Nephron (organoid): ENCODE measurements around the gene SIX1.

Source experiments
- H3K27ac Mint-ChIP-seq, 3 experiments: 2 replicates each; pipeline ENCODE4 v1.8.0; 2020; ENCODE audit warnings: mixed read lengths in 3 of 3, mild to moderate bottlenecking in 2 of 3, moderate library complexity in 1 of 3
- H3K27me3 Mint-ChIP-seq: 2 replicates; pipeline ENCODE4 v1.8.0; 2021; ENCODE audit warnings: low read depth, mild to moderate bottlenecking, moderate library complexity, mixed read lengths
- H3K36me3 Mint-ChIP-seq: 2 replicates; pipeline ENCODE4 v1.8.0; 2020; ENCODE audit warnings: low read depth, mixed read lengths
- H3K4me1 Mint-ChIP-seq: 2 replicates; pipeline ENCODE4 v1.8.0; 2020; ENCODE audit warnings: mixed read lengths
- H3K4me3 Mint-ChIP-seq, 3 experiments: 2 replicates each; pipeline ENCODE4 v1.8.0; 2020; ENCODE audit warnings: mild to moderate bottlenecking in 3 of 3, mixed read lengths in 3 of 3, moderate library complexity in 2 of 3
- H3K9me3 Mint-ChIP-seq: 2 replicates; pipeline ENCODE4 v1.8.0; 2020; ENCODE audit warnings: mixed read lengths
- TF ChIP-seq, protein P1 (sequence below), 3 experiments: fragments of 200-600 bp; sonication (generic); IDR thresholded peaks; one replicate each; pipeline ENCODE4 v1.5.0; 2021; ENCODE audit warnings: antibody characterized with exemption in 3 of 3; ENCODE audit not compliant: unreplicated experiment in 3 of 3

The SIX1 gene

DNA sequence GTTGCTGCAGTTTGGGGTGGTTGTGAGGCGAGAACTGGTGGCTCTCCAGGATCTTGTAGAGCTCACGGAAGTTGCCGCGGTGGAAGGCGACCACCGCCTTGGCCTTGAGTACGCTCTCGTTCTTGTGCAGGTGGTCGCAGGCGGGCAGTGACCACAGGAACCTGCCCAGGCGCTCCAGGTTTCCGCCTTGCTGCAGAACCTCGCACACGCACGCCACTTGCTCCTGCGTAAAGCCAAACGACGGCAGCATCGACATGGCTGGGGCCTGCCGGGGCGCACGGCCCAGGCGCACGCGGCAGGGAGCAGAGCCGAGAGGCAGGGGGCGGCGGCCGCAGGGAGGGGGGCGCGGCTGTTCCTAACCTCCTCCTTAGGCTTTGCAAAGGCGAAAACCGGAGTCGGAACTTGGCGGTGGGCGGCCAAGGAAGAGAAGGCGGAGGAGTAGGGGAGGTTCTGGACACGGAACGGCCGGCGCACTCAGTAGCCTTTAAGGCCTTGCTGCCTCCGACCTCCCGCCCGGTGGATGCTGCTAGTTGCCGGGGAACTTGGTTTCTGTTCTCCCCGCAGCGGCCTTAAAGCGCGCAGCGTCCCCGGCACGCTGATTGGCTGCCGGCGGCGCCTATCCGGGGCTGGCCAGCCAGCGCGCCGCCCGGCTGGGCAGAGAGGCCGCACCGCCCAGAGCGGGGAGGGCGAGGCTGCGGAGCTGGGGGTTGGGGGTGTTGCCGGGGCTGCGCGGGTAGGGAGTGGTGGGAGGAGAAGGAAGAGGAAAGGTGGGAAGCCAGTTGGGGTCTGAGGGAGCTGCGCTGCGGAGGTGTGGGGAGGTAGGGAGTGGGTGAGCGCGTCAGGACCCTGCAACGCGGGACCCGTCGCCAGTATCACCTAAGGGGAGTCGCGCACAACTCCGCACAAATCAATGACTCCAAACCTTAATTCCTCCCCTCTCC lies at the start of gene SIX1:
SIX1 (minus strand) TSS at position 544 of the 941 bp plus-strand sequence; CDS start at position 256, 288 bp downstream.
- no peaks in the 10 kb centered on the region for H3K9me3 Mint-ChIP-seq
- H3K36me3 Mint-ChIP-seq, result peaks cover 22% of the 10 kb centered on the region
- H3K4me3 Mint-ChIP-seq, result peak within 1 kb of the TSS; percentile 90 to 92 (median 90)
- H3K27ac Mint-ChIP-seq, result peak within 1 kb of the TSS; percentile 84 to 92 (median 89)
- H3K4me1 Mint-ChIP-seq, result peaks cover 42% of the 10 kb centered on the region
- TF ChIP-seq, protein P1, sequence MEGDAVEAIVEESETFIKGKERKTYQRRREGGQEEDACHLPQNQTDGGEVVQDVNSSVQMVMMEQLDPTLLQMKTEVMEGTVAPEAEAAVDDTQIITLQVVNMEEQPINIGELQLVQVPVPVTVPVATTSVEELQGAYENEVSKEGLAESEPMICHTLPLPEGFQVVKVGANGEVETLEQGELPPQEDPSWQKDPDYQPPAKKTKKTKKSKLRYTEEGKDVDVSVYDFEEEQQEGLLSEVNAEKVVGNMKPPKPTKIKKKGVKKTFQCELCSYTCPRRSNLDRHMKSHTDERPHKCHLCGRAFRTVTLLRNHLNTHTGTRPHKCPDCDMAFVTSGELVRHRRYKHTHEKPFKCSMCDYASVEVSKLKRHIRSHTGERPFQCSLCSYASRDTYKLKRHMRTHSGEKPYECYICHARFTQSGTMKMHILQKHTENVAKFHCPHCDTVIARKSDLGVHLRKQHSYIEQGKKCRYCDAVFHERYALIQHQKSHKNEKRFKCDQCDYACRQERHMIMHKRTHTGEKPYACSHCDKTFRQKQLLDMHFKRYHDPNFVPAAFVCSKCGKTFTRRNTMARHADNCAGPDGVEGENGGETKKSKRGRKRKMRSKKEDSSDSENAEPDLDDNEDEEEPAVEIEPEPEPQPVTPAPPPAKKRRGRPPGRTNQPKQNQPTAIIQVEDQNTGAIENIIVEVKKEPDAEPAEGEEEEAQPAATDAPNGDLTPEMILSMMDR (IDR thresholded peaks at IDR 0.05; ENCODE audit: unreplicated experiment in 3 of 3), result no peak
- peaks cover 99% of the 10 kb centered on the region for H3K27me3 Mint-ChIP-seq

DNA sequence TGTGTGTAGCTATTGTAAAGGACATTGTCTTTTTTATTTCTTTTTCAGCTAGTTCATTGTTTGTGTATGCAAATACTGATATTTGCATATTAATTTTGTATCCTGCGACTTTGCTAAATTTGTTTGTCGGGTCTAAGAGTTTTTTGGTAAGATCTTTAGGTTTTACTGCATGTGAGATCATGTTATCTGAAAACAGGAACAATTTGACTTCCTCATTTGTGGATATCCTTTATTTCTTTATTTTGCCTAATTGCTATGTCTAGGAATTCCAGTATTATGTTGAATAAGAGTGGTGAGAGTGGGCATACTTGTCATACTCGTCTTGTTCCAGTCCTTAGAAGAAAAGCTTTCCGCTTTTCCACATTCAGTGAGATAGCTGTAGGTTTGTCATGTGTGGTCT lies 46.0 kb upstream of the SIX1 start:
- no peaks in the 10 kb centered on the region for H3K4me1 Mint-ChIP-seq
- H3K36me3 Mint-ChIP-seq, result peaks cover under 1% of the 10 kb centered on the region
- no peak overlapping the region for H3K4me3 Mint-ChIP-seq
- H3K9me3 Mint-ChIP-seq, result peaks cover 22% of the 10 kb centered on the region
- TF ChIP-seq, protein P1 (IDR thresholded peaks at IDR 0.05; ENCODE audit: unreplicated experiment in 3 of 3), result no peak
- no peak overlapping the region for H3K27ac Mint-ChIP-seq
- H3K27me3 Mint-ChIP-seq, result no peaks in the 10 kb centered on the region

GRCh38 chr14:60691383-60692113 lies 42.3 kb upstream of the SIX1 start:
- TF ChIP-seq, protein P1 (IDR thresholded peaks at IDR 0.05; ENCODE audit: unreplicated experiment in 3 of 3), result no peak
- Mint-ChIP-seq H3K9me3 (peaks cover under 1% of the 10 kb centered on the region), H3K4me3 (no peak overlapping the region), H3K36me3 (no peaks in the 10 kb centered on the region), H3K4me1 (no peaks in the 10 kb centered on the region), H3K27me3 (no peaks in the 10 kb centered on the region), H3K27ac (no peak overlapping the region)

- TF ChIP-seq, protein P1 (IDR thresholded peaks at IDR 0.05; ENCODE audit: unreplicated experiment in 3 of 3), result no peak
- Mint-ChIP-seq H3K4me3 (no peak overlapping the region), H3K27me3 (no peaks in the 10 kb centered on the region), H3K27ac (no peak overlapping the region), H3K36me3 (no peaks in the 10 kb centered on the region), H3K9me3 (peaks cover 8% of the 10 kb centered on the region), H3K4me1 (no peaks in the 10 kb centered on the region)
Observed at GRCh38 chr14:60686865-60687264, 37.6 kb upstream of the SIX1 start.

DNA sequence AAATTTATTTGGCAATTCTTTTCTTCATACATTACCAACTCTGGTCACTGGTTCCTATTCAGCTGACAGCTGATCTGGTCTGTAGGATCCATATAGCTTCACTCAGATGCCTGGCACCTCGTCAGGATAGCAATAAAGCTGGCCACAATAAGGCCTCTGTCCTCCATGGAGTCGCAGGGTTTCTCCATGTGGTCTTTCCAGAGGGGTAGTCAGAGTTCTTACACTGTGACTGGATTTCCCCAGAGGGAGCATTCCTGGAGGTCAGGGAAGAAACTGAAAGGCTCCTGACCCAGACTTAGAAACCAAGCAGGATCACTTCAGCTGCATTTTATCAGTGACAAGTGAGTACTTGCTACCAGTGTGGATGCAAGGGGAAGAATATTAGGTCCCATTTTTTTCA lies 34.9 kb upstream of the SIX1 start:
- TF ChIP-seq, protein P1 (IDR thresholded peaks at IDR 0.05; ENCODE audit: unreplicated experiment in 3 of 3), result no peak
- Mint-ChIP-seq H3K9me3 (peaks cover 8% of the 10 kb centered on the region), H3K4me3 (no peak overlapping the region), H3K36me3 (no peaks in the 10 kb centered on the region), H3K27me3 (no peaks in the 10 kb centered on the region), H3K27ac (no peak overlapping the region), H3K4me1 (no peaks in the 10 kb centered on the region)
